B cell (primary cell): ENCODE measurements around the gene KIAA0408. TPM values are rescaled to one million over a fixed set of nuclear protein-coding genes. Genes with fewer than 3 reads are reported as not detected.

Experiments
- ATAC-seq: fragments of 200-7000 bp; cut with Tn5 transposase; one replicate; pipeline ENCODE4 v1.10.0; 2021; ENCODE audit warnings: low read depth, mild to moderate bottlenecking, moderate number of reproducible peaks, moderate library complexity
- CTCF ChIA-PET: fragments of 350-600 bp; sonication (Branson Sonifier 250); formaldehyde crosslinking; loops from one replicate; lab custom pipeline; 2021; ENCODE audit warnings: antibody characterized with exemption, inconsistent platforms; lab: Charles Lee
- POLR2A ChIA-PET: fragments of 350-600 bp; sonication (Branson Sonifier 250); formaldehyde crosslinking; loops from one replicate; lab custom pipeline; 2021; ENCODE audit warnings: antibody characterized with exemption; lab: Charles Lee
- DNase-seq: peaks from one replicate; pipeline ENCODE4 v3.0.0; 2013
- H2AFZ ChIP-seq: 2 replicates; pipeline ENCODE4 v1.6.1; 2012; ENCODE audit warnings: mild to moderate bottlenecking, low read depth, low read length; ENCODE audit not compliant: insufficient read depth, poor library complexity, severe bottlenecking
- H3K27ac ChIP-seq, 2 donors: 1 replicate in 1 of 2; 2 replicates in 1 of 2; pipeline ENCODE4 v1.5.1; 2012 to 2013; ENCODE audit warnings: low read length in 2 of 2, mild to moderate bottlenecking in 2 of 2, moderate library complexity in 1 of 2
- H3K27me3 ChIP-seq, 4 experiments: fragments of 200-600 bp in 1 of 4; sonication (generic) in 1 of 4; replicated peaks in 1 of 4; 1 replicate in 2 of 4; 2 replicates in 2 of 4; pipeline versions ENCODE4 v1.6.1 to v1.7.0; 2013 to 2016; ENCODE audit warnings: low read length in 3 of 4, mild to moderate bottlenecking in 2 of 4, mixed read lengths in 1 of 4, moderate library complexity in 1 of 4; ENCODE audit not compliant: insufficient read depth in 4 of 4, control insufficient read depth in 3 of 4; ENCODE audit errors: control extremely low read depth in 1 of 4
- H3K36me3 ChIP-seq, 2 experiments: replicated peaks in 1 of 2; 1 replicate in 1 of 2; 2 replicates in 1 of 2; pipeline versions ENCODE4 v1.6.1 to v1.7.1; 2013; ENCODE audit warnings: low read length in 1 of 2; ENCODE audit not compliant: insufficient read depth in 2 of 2, control insufficient read depth in 1 of 2; ENCODE audit errors: control extremely low read depth in 1 of 2, extremely low read depth in 1 of 2
- H3K4me1 ChIP-seq, 2 donors: fragments of 200-600 bp in 1 of 2; sonication (generic) in 1 of 2; 1 replicate in 1 of 2; 2 replicates in 1 of 2; pipeline versions ENCODE4 v1.5.1 to v1.6.1; 2013 to 2017; ENCODE audit warnings: low read length in 2 of 2; ENCODE audit not compliant: control insufficient read depth in 2 of 2, insufficient read depth in 2 of 2
- H3K4me2 ChIP-seq: replicated peaks from 2 replicates; pipeline ENCODE3; 2012; ENCODE audit warnings: mild to moderate bottlenecking, low read depth, low read length; ENCODE audit not compliant: poor library complexity, severe bottlenecking
- H3K4me3 ChIP-seq, 5 experiments: fragments of 200-600 bp in 1 of 5; sonication (generic) in 1 of 5; 1 replicate in 3 of 5; 2 replicates in 2 of 5; pipeline versions ENCODE4 v1.5.1 to v1.7.0; 2011 to 2016; ENCODE audit warnings: low read length in 4 of 5, mild to moderate bottlenecking in 4 of 5, low read depth in 2 of 5, control low read depth in 1 of 5, moderate library complexity in 1 of 5; ENCODE audit not compliant: insufficient read depth in 1 of 5; ENCODE audit errors: control extremely low read depth in 1 of 5, extremely low read depth in 1 of 5
- H3K79me2 ChIP-seq: fragments of 200-600 bp; sonication (generic); one replicate; pipeline ENCODE4 v1.6.0; 2016; ENCODE audit warnings: low read length; ENCODE audit not compliant: control insufficient read depth, insufficient read depth
- H3K9ac ChIP-seq: fragments of 200-600 bp; sonication (generic); 2 replicates; pipeline ENCODE4 v1.6.1; 2017; ENCODE audit warnings: mild to moderate bottlenecking, low read length, moderate library complexity
- H3K9me3 ChIP-seq, 3 donors: one replicate each; pipeline versions ENCODE4 v1.6.1 to v1.7.1; 2013; ENCODE audit warnings: low read length in 2 of 3; ENCODE audit not compliant: control insufficient read depth in 2 of 3, insufficient read depth in 1 of 3; ENCODE audit errors: control extremely low read depth in 1 of 3
- H4K20me1 ChIP-seq: 2 replicates; pipeline ENCODE4 v1.6.0; 2012; ENCODE audit warnings: mild to moderate bottlenecking, low read length; ENCODE audit not compliant: insufficient read depth, control insufficient read depth, poor library complexity, severe bottlenecking
- H3K27ac Mint-ChIP-seq: one replicate; pipeline ENCODE4 v1.8.0; 2021; ENCODE audit warnings: mixed read lengths
- H3K27me3 Mint-ChIP-seq: one replicate; pipeline ENCODE4 v1.8.0; 2021; ENCODE audit warnings: mixed read lengths
- H3K4me1 Mint-ChIP-seq: one replicate; pipeline ENCODE4 v1.8.0; 2021; ENCODE audit warnings: mixed read lengths
- H3K4me3 Mint-ChIP-seq: one replicate; pipeline ENCODE4 v1.8.0; 2021; ENCODE audit warnings: mixed read lengths
- H3K9me3 Mint-ChIP-seq: one replicate; pipeline ENCODE4 v1.8.0; 2022; ENCODE audit warnings: mixed read lengths; ENCODE audit not compliant: insufficient read depth
- CTCF ChIP-seq: fragments of 200-600 bp; IDR thresholded peaks from one replicate; pipeline ENCODE4 v1.8.0; 2022; ENCODE audit warnings: antibody characterized with exemption, mild to moderate bottlenecking
- EZH2 ChIP-seq: IDR thresholded peaks from 2 replicates; pipeline ENCODE4 v1.6.1; 2012; ENCODE audit warnings: borderline replicate concordance, low read depth, mild to moderate bottlenecking, moderate library complexity, low read length; ENCODE audit not compliant: insufficient read depth, poor library complexity, severe bottlenecking
- WGBS: methylation state at CpG from one replicate; pipeline ENCODE4 v1.1.5; 2013; ENCODE audit warnings: missing lambda C conversion rate; ENCODE audit not compliant: insufficient coverage; 5-methylcytosine and 5-hydroxymethylcytosine counted together
- intact Hi-C: fragments of 100-400 bp; cut with micrococcal nuclease; formaldehyde crosslinking; loops from one replicate; pipeline ENCODE4 v1.10.0; 2022
- polyA plus RNA-seq: library from polyadenylated mRNA; depleted of rRNA; stranded (reverse); fragments of >200 nt; gene quantifications from 2 replicates; pipeline ENCODE4 v1.2.3, GENCODE V29; 2012
- total RNA-seq, 2 donors: library from RNA; stranded (reverse); fragments of 120-200 nt in 1 of 2; gene quantifications; 1 replicate in 1 of 2; 2 replicates in 1 of 2; pipeline versions ENCODE4 v1.2.3 to v1.2.4, GENCODE V29; 2013 to 2022

Gene KIAA0408
- total and polyA plus RNA-seq, 2 donors (not counting 1 experiment from before 2014, with no cell fraction given): 0.58 to 0.64 TPM

- CTCF ChIA-PET: interaction anchor here (1.1 to 1.3 kb wide), 2 partner anchors 13 to 69 kb away, joined by 3 read pairs; no protein-coding TSS in a partner anchor
Measured at GRCh38 chr6:127447780-127448179, 11.4 kb downstream of the KIAA0408 start.

DNA sequence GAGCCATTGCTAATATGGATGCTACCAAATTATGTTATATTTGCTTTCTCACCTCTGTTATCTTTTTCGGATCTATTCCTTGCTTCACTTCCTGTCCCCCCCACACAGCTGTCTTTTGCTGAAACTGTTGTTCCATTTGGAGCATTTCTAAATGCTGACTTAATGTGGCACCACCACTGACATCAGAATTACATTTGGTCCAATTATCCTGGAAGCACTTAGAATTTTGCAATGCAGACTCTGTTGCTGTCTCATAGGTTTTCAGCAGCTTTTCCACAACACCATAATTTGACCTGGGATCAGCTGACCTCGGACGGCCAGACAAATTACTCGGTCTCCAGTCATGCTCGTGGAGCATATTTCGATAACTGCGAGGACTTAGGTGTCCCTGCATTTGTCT is 12.8 kb downstream of the KIAA0408 start:
- Histone ChIP-seq H3K4me1 (no peaks in the 10 kb centered on the region), H3K4me2 (no peak overlapping the region), H2AFZ (no peak overlapping the region), H3K27ac (no peak overlapping the region), H3K9me3 (no peaks in the 10 kb centered on the region), H3K36me3 (no peaks in the 10 kb centered on the region), H4K20me1 (no peaks in the 10 kb centered on the region), H3K27me3 (no peaks in the 10 kb centered on the region), H3K79me2 (no peaks in the 10 kb centered on the region), H3K4me3 (no peak overlapping the region), H3K9ac (no peak overlapping the region)
- CTCF ChIA-PET: no interaction called here
- no peak overlapping the region for H3K27ac Mint-ChIP-seq
- no peaks in the 10 kb centered on the region for H3K9me3 Mint-ChIP-seq
- intact Hi-C loops: no loop called here
- DNase-seq: no peak
- TF ChIP-seq EZH2 (no peak), CTCF (no peak)
- no peaks in the 10 kb centered on the region for H3K4me1 Mint-ChIP-seq
- POLR2A ChIA-PET: no interaction called here
- H3K27me3 Mint-ChIP-seq: peaks cover 4% of the 10 kb centered on the region
- no peak overlapping the region for H3K4me3 Mint-ChIP-seq
- no peak for ATAC-seq
- 92% methylated on average over 4 of the region's 7 CpGs for WGBS

More at GRCh38 chr6:127447780-127448179, 11.4 kb downstream of the KIAA0408 start:
- DNase-seq (no peak), ATAC-seq (no peak)
- no peak overlapping the region for H3K9ac ChIP-seq
- H3K4me1 ChIP-seq: no peaks in the 10 kb centered on the region
- no peak overlapping the region for H3K4me2 ChIP-seq
- H3K9me3 ChIP-seq: no peaks in the 10 kb centered on the region
- H3K79me2 ChIP-seq: no peaks in the 10 kb centered on the region
- H2AFZ ChIP-seq: no peak overlapping the region
- TF ChIP-seq CTCF (no peak), EZH2 (no peak)
- H3K27me3 Mint-ChIP-seq: peaks cover 4% of the 10 kb centered on the region
- H3K9me3 Mint-ChIP-seq: no peaks in the 10 kb centered on the region
- H4K20me1 ChIP-seq: no peaks in the 10 kb centered on the region
- intact Hi-C loops: no loop called here
- no peaks in the 10 kb centered on the region for H3K4me1 Mint-ChIP-seq
- H3K36me3 ChIP-seq: no peaks in the 10 kb centered on the region
- no peak overlapping the region for H3K4me3 Mint-ChIP-seq
- no peak overlapping the region for H3K27ac ChIP-seq
- no peak overlapping the region for H3K4me3 ChIP-seq
- H3K27me3 ChIP-seq: no peaks in the 10 kb centered on the region
- POLR2A ChIA-PET: no interaction called here
- no peak overlapping the region for H3K27ac Mint-ChIP-seq
